SU-DHL-6 (cell line): Measurements from ENCODE around the gene TAOK2.

ENCODE experiments used
- H2AFZ ChIP-seq: fragments of 200-600 bp; sonication (generic); 2 replicates; pipeline ENCODE4 v1.6.1; 2014; ENCODE audit warnings: low read depth, mild to moderate bottlenecking, moderate library complexity, mixed read lengths, antibody characterized with exemption, low read length; ENCODE audit not compliant: severe bottlenecking
- H3F3A ChIP-seq: fragments of 200-600 bp; shearing (Covaris generic); 2 replicates; pipeline ENCODE4 v1.6.0; 2016; ENCODE audit warnings: antibody characterized with exemption, mild to moderate bottlenecking; ENCODE audit not compliant: insufficient read depth
- H3K27ac ChIP-seq: fragments of 200-600 bp; sonication (generic); 2 replicates; pipeline ENCODE4 v1.5.1; 2016; ENCODE audit warnings: low read depth, mild to moderate bottlenecking, low read length, moderate library complexity, mixed read lengths
- H3K27me3 ChIP-seq: fragments of 200-600 bp; sonication (generic), shearing (Covaris generic); 2 replicates; pipeline ENCODE4 v1.6.0; 2014; ENCODE audit warnings: mild to moderate bottlenecking, low read length
- H3K36me3 ChIP-seq: fragments of 200-600 bp; sonication (generic); 2 replicates; pipeline ENCODE4 v1.6.1; 2014; ENCODE audit warnings: mild to moderate bottlenecking, low read length, mixed read lengths
- H3K4me2 ChIP-seq: fragments of 300-600, 200-600 bp; shearing (Covaris generic), sonication (generic); 2 replicates; pipeline ENCODE4 v1.6.0; 2014; ENCODE audit warnings: low read length, low read depth, mild to moderate bottlenecking; ENCODE audit not compliant: poor library complexity, severe bottlenecking
- H3K4me3 ChIP-seq: fragments of 200-600 bp; sonication (generic); 2 replicates; pipeline ENCODE4 v1.5.1; 2014; ENCODE audit warnings: antibody characterized with exemption, low read length, mild to moderate bottlenecking, mixed read lengths; ENCODE audit not compliant: insufficient read depth, poor library complexity, severe bottlenecking
- H3K79me2 ChIP-seq: fragments of 200-600 bp; sonication (generic); 2 replicates; pipeline ENCODE4 v1.6.1; 2014; ENCODE audit warnings: mild to moderate bottlenecking, low read length, moderate library complexity; ENCODE audit not compliant: insufficient read depth
- H3K9ac ChIP-seq: fragments of 200-600 bp; sonication (generic); 2 replicates; pipeline ENCODE4 v1.7.0; 2014; ENCODE audit warnings: mild to moderate bottlenecking, low read length
- H3K9me2 ChIP-seq: fragments of 200-600 bp; sonication (generic); replicated peaks from 2 replicates; pipeline ENCODE4 v1.6.1; 2014; ENCODE audit warnings: low read length; ENCODE audit not compliant: insufficient read depth
- H3K9me3 ChIP-seq: fragments of 200-600 bp; sonication (generic); 2 replicates; pipeline ENCODE4 v1.6.1; 2014; ENCODE audit warnings: low read length, mixed read lengths; ENCODE audit not compliant: insufficient read depth
- H4K20me1 ChIP-seq: fragments of 200-600 bp; sonication (generic); 2 replicates; pipeline ENCODE4 v1.6.1; 2014; ENCODE audit warnings: low read depth, mild to moderate bottlenecking, antibody characterized with exemption, low read length, moderate library complexity, mixed read lengths
- CTCF ChIP-seq: fragments of 200-600 bp; sonication (generic); IDR thresholded peaks from one replicate; pipeline ENCODE4 v1.5.1; 2017; ENCODE audit warnings: antibody characterized with exemption, mild to moderate bottlenecking, low read length, moderate library complexity; ENCODE audit not compliant: insufficient read depth, poor library complexity, severe bottlenecking
- EZH2phosphoT487 ChIP-seq: fragments of 200-600 bp; sonication (generic), shearing (Covaris generic); conservative IDR thresholded peaks from 2 replicates; pipeline ENCODE4 v1.6.1; 2018; ENCODE audit warnings: mild to moderate bottlenecking, antibody characterized with exemption, low read length, moderate library complexity, mixed read lengths

The TAOK2 gene

GRCh38 chr16:29994600-29995323, 21.1 kb downstream of the TAOK2 start:
- Histone ChIP-seq H3K4me3 (peak overlapping the region; percentile 80), H3K27ac (peak overlapping the region; percentile 93), H3K9me3 (no peaks in the 10 kb centered on the region), H3K9me2 (no peaks in the 10 kb centered on the region), H3K79me2 (peaks cover 11% of the 10 kb centered on the region), H3F3A (peaks cover 10% of the 10 kb centered on the region; the same call in 1 of the 2 replicates), H3K36me3 (no peaks in the 10 kb centered on the region), H3K4me2 (peak overlapping the region; percentile 89), H3K27me3 (no peaks in the 10 kb centered on the region), H2AFZ (no peak overlapping the region), H4K20me1 (no peaks in the 10 kb centered on the region), H3K9ac (peak overlapping the region; percentile 89)
- no peak for TF ChIP-seq CTCF
- TF ChIP-seq EZH2phosphoT487, result no peak

GRCh38 chr16:29995324-29995910, 21.7 kb downstream of the TAOK2 start, which contains the start of gene HIRIP3:
Gene HIRIP3 (minus strand): TSS chr16:29995617. CDS start chr16:29995605, 12 bp downstream.
- Histone ChIP-seq H3K27ac (peak within 1 kb of the TSS; percentile 93), H3K36me3 (no peaks in the 10 kb centered on the region), H3K9me2 (no peaks in the 10 kb centered on the region), H3K9me3 (no peaks in the 10 kb centered on the region), H4K20me1 (no peaks in the 10 kb centered on the region), H3K9ac (peak within 1 kb of the TSS; percentile 89), H3F3A (peaks cover 10% of the 10 kb centered on the region; the same call in 1 of the 2 replicates), H2AFZ (peak within 1 kb of the TSS; percentile 85), H3K4me2 (peak within 1 kb of the TSS; percentile 89), H3K79me2 (peaks cover 11% of the 10 kb centered on the region), H3K27me3 (no peaks in the 10 kb centered on the region), H3K4me3 (peak within 1 kb of the TSS; percentile 80)
- TF ChIP-seq EZH2phosphoT487 (no peak), CTCF (no peak)

GRCh38 chr16:29995911-29996765, 22.5 kb downstream of the TAOK2 start, which contains the start of gene INO80E:
Gene INO80E (plus strand): TSS chr16:29996241. CDS start chr16:29996311, 70 bp downstream.
- Histone ChIP-seq H3K27me3 (no peaks in the 10 kb centered on the region), H3K9me3 (no peaks in the 10 kb centered on the region), H2AFZ (peak within 1 kb of the TSS; percentile 85), H3K36me3 (no peaks in the 10 kb centered on the region), H3K9me2 (no peaks in the 10 kb centered on the region), H3K4me3 (peak within 1 kb of the TSS; percentile 80), H4K20me1 (no peaks in the 10 kb centered on the region), H3K27ac (peak within 1 kb of the TSS; percentile 93), H3F3A (peaks cover 10% of the 10 kb centered on the region; the same call in 1 of the 2 replicates), H3K4me2 (peak within 1 kb of the TSS; percentile 89), H3K9ac (peak within 1 kb of the TSS; percentile 89), H3K79me2 (peaks cover 11% of the 10 kb centered on the region)
- no peak for TF ChIP-seq CTCF
